ENCODE data around the gene MYOT.
A peak's percentile ranks its signal among the peaks of the same experiment; 100 is the strongest.

Gene MYOT

GRCh38 chr5:137866541-137867388 lies 895 bp upstream of the MYOT start:
- TF ChIP-seq POLR2A (IDR thresholded peaks at IDR 0.05; ENCODE audit: low read length) (no peak), GATA1 (IDR thresholded peaks at IDR 0.05; ENCODE audit: low read depth, low read length) (no peak)
- DNase-seq, result no peak

- DNase-seq, result no peak
- no peak for TF ChIP-seq POLR2A (IDR thresholded peaks at IDR 0.05; ENCODE audit: low read length)
- TF ChIP-seq GATA1 (IDR thresholded peaks at IDR 0.05; ENCODE audit: low read depth, low read length), result no peak
These were observed 3.1 kb downstream of the MYOT start for GRCh38 chr5:137870647-137871339.

GRCh38 chr5:137871571-137871970 lies 3.9 kb downstream of the MYOT start:
- DNase-seq, result no peak
- no peak for TF ChIP-seq GATA1 (IDR thresholded peaks at IDR 0.05; ENCODE audit: low read depth, low read length)
- no peak for TF ChIP-seq POLR2A (IDR thresholded peaks at IDR 0.05; ENCODE audit: low read length)

GRCh38 chr5:137872466-137872865 lies 4.8 kb downstream of the MYOT start:
- no peak for DNase-seq
- no peak for TF ChIP-seq GATA1 (IDR thresholded peaks at IDR 0.05; ENCODE audit: low read depth, low read length)
- no peak for TF ChIP-seq POLR2A (IDR thresholded peaks at IDR 0.05; ENCODE audit: low read length)

GRCh38 chr5:137876101-137876500 lies 8.4 kb downstream of the MYOT start:
- TF ChIP-seq GATA1 (IDR thresholded peaks at IDR 0.05; ENCODE audit: low read depth, low read length) (no peak), POLR2A (IDR thresholded peaks at IDR 0.05; ENCODE audit: low read length) (no peak)
- no peak for DNase-seq

- DNase-seq, result no peak
- TF ChIP-seq POLR2A (IDR thresholded peaks at IDR 0.05; ENCODE audit: low read length), result no peak
- TF ChIP-seq GATA1 (IDR thresholded peaks at IDR 0.05; ENCODE audit: low read depth, low read length), result no peak
These were observed 12.7 kb downstream of the MYOT start for GRCh38 chr5:137880313-137880712.

GRCh38 chr5:137887831-137888230 lies 20.2 kb downstream of the MYOT start:
- DNase-seq, result no peak
- TF ChIP-seq POLR2A (IDR thresholded peaks at IDR 0.05; ENCODE audit: low read length) (no peak), GATA1 (IDR thresholded peaks at IDR 0.05; ENCODE audit: low read depth, low read length) (no peak)

GRCh38 chr5:137888466-137888862 lies 20.8 kb downstream of the MYOT start:
- peak in 1 of 2 experiments; percentile 35 for DNase-seq
- TF ChIP-seq POLR2A (IDR thresholded peaks at IDR 0.05; ENCODE audit: low read length) (no peak), GATA1 (IDR thresholded peaks at IDR 0.05; ENCODE audit: low read depth, low read length) (no peak)

GRCh38 chr5:137888863-137889759 lies 21.5 kb downstream of the MYOT start, which contains the start of gene PKD2L2:
Gene PKD2L2 (plus strand): TSS chr5:137889457. CDS start chr5:137889492, 35 bp downstream.
- TF ChIP-seq GATA1 (IDR thresholded peaks at IDR 0.05; ENCODE audit: low read depth, low read length), result no peak
- peak; percentile 88 for TF ChIP-seq POLR2A (IDR thresholded peaks at IDR 0.05; ENCODE audit: low read length)
- DNase-seq, result peak; percentile 92

- no peak for TF ChIP-seq GATA1 (IDR thresholded peaks at IDR 0.05; ENCODE audit: low read depth, low read length)
- no peak for TF ChIP-seq POLR2A (IDR thresholded peaks at IDR 0.05; ENCODE audit: low read length)
- no peak for DNase-seq
These were observed 23.2 kb downstream of the MYOT start for GRCh38 chr5:137890845-137891244.

- DNase-seq, result peak in 1 of 2 experiments; percentile 11
- no peak for TF ChIP-seq GATA1 (IDR thresholded peaks at IDR 0.05; ENCODE audit: low read depth, low read length)
- no peak for TF ChIP-seq POLR2A (IDR thresholded peaks at IDR 0.05; ENCODE audit: low read length)
These were observed 24.2 kb downstream of the MYOT start for GRCh38 chr5:137891849-137892248.

- DNase-seq, result no peak
- no peak for TF ChIP-seq POLR2A (IDR thresholded peaks at IDR 0.05; ENCODE audit: low read length)
- no peak for TF ChIP-seq GATA1 (IDR thresholded peaks at IDR 0.05; ENCODE audit: low read depth, low read length)
These were observed 26.9 kb downstream of the MYOT start for GRCh38 chr5:137894586-137894985.

- no peak for DNase-seq
These were observed 28.9 kb downstream of the MYOT start for GRCh38 chr5:137896560-137896959.

More at GRCh38 chr5:137896560-137896959, 28.9 kb downstream of the MYOT start:
- TF ChIP-seq POLR2A (IDR thresholded peaks at IDR 0.05; ENCODE audit: low read length) (no peak), GATA1 (IDR thresholded peaks at IDR 0.05; ENCODE audit: low read depth, low read length) (no peak)
